Stimulated activated CD8-positive, alpha-beta memory T cell treated with anti-CD3 and anti-CD28 coated beads, Interleukin-4, amount 100 ng/mL, for 1 hour (primary cell): ENCODE measurements around the gene EIF4G3.

Source experiments
- DNase-seq, 2 donors: peaks; one replicate each; pipeline ENCODE4 v3.0.0-alpha.2; 2020; ENCODE audit warnings: low read depth in 2 of 2, low spot score in 1 of 2

The EIF4G3 gene

DNA sequence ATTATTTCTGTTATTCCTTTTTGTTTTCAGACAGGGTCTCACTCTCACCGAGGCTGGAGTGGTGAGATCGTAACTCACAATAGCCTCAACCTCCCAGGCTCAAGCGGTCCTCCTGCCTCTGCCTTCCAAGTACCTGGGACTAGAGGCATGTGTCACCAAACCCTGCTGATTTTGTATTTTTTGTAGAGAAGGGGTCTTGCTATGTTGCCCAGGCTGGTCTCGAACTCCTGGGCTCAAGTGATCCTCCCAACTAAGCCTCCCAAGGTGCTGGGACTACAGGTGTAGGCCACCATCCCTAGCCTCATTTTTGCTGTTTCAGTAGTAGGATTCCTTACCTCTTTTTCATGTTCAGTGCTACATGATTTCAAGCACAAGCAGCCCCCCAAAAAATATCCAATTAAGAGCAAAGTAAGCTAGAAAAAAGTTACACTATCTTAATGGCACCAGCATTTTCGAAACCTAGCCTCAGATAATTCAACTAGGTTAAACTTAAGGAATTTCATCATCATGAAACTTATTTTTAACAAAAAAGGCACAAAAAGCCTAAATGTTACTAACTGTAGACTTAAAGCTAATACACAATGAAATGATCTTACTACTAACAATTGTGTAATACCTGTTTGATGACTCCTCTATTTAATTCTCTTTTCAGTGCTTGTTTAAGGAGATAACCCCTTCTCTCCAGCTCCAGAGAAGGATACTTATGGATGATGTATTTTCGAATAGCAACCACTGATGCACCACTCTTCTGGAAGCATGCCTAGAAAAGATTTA lies 406.2 kb downstream of the EIF4G3 start:
- DNase-seq, result no peak

GRCh38 chr1:20767271-20767670 lies 409.4 kb downstream of the EIF4G3 start:
- DNase-seq, result no peak

GRCh38 chr1:20763417-20763816 lies 413.3 kb downstream of the EIF4G3 start:
- no peak for DNase-seq

GRCh38 chr1:20760322-20760721 lies 416.4 kb downstream of the EIF4G3 start:
- no peak for DNase-seq
